Rectal smooth muscle tissue (tissue), 1 donor: ENCODE data around the gene CNTN4.
"Not testable (repeated sequence)": the region's sequence is repeated elsewhere in the genome, so short reads cannot be mapped to it uniquely, and the experiment has no call there.

Experiments used
- H3K27ac ChIP-seq: one replicate; pipeline ENCODE4 v1.7.0; 2013; ENCODE audit warnings: low read depth, low read length, inconsistent platforms
- H3K27me3 ChIP-seq: one replicate; pipeline ENCODE4 v1.7.0; 2013; ENCODE audit warnings: low read length; ENCODE audit not compliant: control insufficient read depth, insufficient read depth
- H3K36me3 ChIP-seq: one replicate; pipeline ENCODE4 v1.7.0; 2013; ENCODE audit warnings: low read length; ENCODE audit not compliant: control insufficient read depth, insufficient read depth
- H3K4me1 ChIP-seq: one replicate; pipeline ENCODE4 v1.7.0; 2013; ENCODE audit warnings: low read length; ENCODE audit not compliant: control insufficient read depth, insufficient read depth
- H3K4me3 ChIP-seq: one replicate; pipeline ENCODE4 v1.7.0; 2013; ENCODE audit warnings: low read length
- H3K9ac ChIP-seq: one replicate; pipeline ENCODE4 v1.7.0; 2013; ENCODE audit warnings: low read length

CNTN4 gene

GRCh38 chr3:2772803-2773202, 674.1 kb downstream of the CNTN4 start:
- no peaks in the 10 kb centered on the region for H3K36me3 ChIP-seq
- no peak overlapping the region for H3K4me3 ChIP-seq
- no peak overlapping the region for H3K9ac ChIP-seq
- H3K27me3 ChIP-seq: no peaks in the 10 kb centered on the region
- H3K27ac ChIP-seq: no peak overlapping the region
- H3K4me1 ChIP-seq: no peaks in the 10 kb centered on the region

- Histone ChIP-seq H3K4me3 (no peak overlapping the region), H3K27me3 (no peaks in the 10 kb centered on the region), H3K36me3 (no peaks in the 10 kb centered on the region), H3K9ac (no peak overlapping the region), H3K27ac (no peak overlapping the region), H3K4me1 (no peaks in the 10 kb centered on the region)
Measured at GRCh38 chr3:2774481-2775249, 676.0 kb downstream of the CNTN4 start.

GRCh38 chr3:2783261-2783660, 684.6 kb downstream of the CNTN4 start:
- no peaks in the 10 kb centered on the region for H3K36me3 ChIP-seq
- H3K9ac ChIP-seq: no peak overlapping the region
- no peaks in the 10 kb centered on the region for H3K27me3 ChIP-seq
- no peak overlapping the region for H3K4me3 ChIP-seq
- H3K27ac ChIP-seq: no peak overlapping the region
- H3K4me1 ChIP-seq: no peaks in the 10 kb centered on the region

- H3K4me3 ChIP-seq: no peak overlapping the region
- H3K27ac ChIP-seq: no peak overlapping the region
- H3K9ac ChIP-seq: no peak overlapping the region
- H3K36me3 ChIP-seq: no peaks in the 10 kb centered on the region
- no peaks in the 10 kb centered on the region for H3K27me3 ChIP-seq
- no peaks in the 10 kb centered on the region for H3K4me1 ChIP-seq
Measured at GRCh38 chr3:2784627-2785026, 686.0 kb downstream of the CNTN4 start.

GRCh38 chr3:2790266-2790815, 691.7 kb downstream of the CNTN4 start:
- H3K36me3 ChIP-seq: no peaks in the 10 kb centered on the region
- no peaks in the 10 kb centered on the region for H3K4me1 ChIP-seq
- H3K9ac ChIP-seq: no peak overlapping the region
- H3K27me3 ChIP-seq: no peaks in the 10 kb centered on the region
- H3K27ac ChIP-seq: no peak overlapping the region
- H3K4me3 ChIP-seq: no peak overlapping the region

GRCh38 chr3:2792432-2792831, 693.8 kb downstream of the CNTN4 start:
- Histone ChIP-seq H3K9ac (no peak overlapping the region), H3K4me1 (no peaks in the 10 kb centered on the region), H3K27me3 (no peaks in the 10 kb centered on the region), H3K27ac (no peak overlapping the region), H3K36me3 (no peaks in the 10 kb centered on the region), H3K4me3 (no peak overlapping the region)

- no peak overlapping the region for H3K4me3 ChIP-seq
- H3K27ac ChIP-seq: no peak overlapping the region
- H3K9ac ChIP-seq: no peak overlapping the region
- H3K36me3 ChIP-seq: no peaks in the 10 kb centered on the region
- no peaks in the 10 kb centered on the region for H3K27me3 ChIP-seq
- no peaks in the 10 kb centered on the region for H3K4me1 ChIP-seq
Measured at GRCh38 chr3:2793987-2794386, 695.3 kb downstream of the CNTN4 start.

GRCh38 chr3:2802429-2802828, 703.8 kb downstream of the CNTN4 start:
- Histone ChIP-seq H3K4me3 (no peak overlapping the region), H3K9ac (no peak overlapping the region), H3K27ac (no peak overlapping the region), H3K36me3 (no peaks in the 10 kb centered on the region), H3K4me1 (no peaks in the 10 kb centered on the region), H3K27me3 (no peaks in the 10 kb centered on the region)

GRCh38 chr3:2807514-2807913, 708.8 kb downstream of the CNTN4 start:
- Histone ChIP-seq H3K27ac (no peak overlapping the region), H3K4me3 (no peak overlapping the region), H3K4me1 (no peaks in the 10 kb centered on the region), H3K9ac (no peak overlapping the region), H3K36me3 (no peaks in the 10 kb centered on the region), H3K27me3 (no peaks in the 10 kb centered on the region)

- H3K4me3 ChIP-seq: no peak overlapping the region
- no peak overlapping the region for H3K27ac ChIP-seq
- no peaks in the 10 kb centered on the region for H3K27me3 ChIP-seq
- H3K36me3 ChIP-seq: no peaks in the 10 kb centered on the region
- H3K4me1 ChIP-seq: no peaks in the 10 kb centered on the region
- no peak overlapping the region for H3K9ac ChIP-seq
Measured at GRCh38 chr3:2810723-2811122, 712.1 kb downstream of the CNTN4 start.

GRCh38 chr3:2819571-2819970, 720.9 kb downstream of the CNTN4 start:
- H3K9ac ChIP-seq: no peak overlapping the region
- H3K27ac ChIP-seq: no peak overlapping the region
- no peaks in the 10 kb centered on the region for H3K4me1 ChIP-seq
- no peaks in the 10 kb centered on the region for H3K36me3 ChIP-seq
- no peaks in the 10 kb centered on the region for H3K27me3 ChIP-seq
- H3K4me3 ChIP-seq: no peak overlapping the region

GRCh38 chr3:2820982-2821381, 722.3 kb downstream of the CNTN4 start:
- not testable (repeated sequence) for H3K36me3 ChIP-seq, H3K27me3 ChIP-seq, H3K4me1 ChIP-seq, H3K9ac ChIP-seq, H3K4me3 ChIP-seq, H3K27ac ChIP-seq

- Histone ChIP-seq H3K27me3 (no peaks in the 10 kb centered on the region), H3K4me3 (no peak overlapping the region), H3K36me3 (no peaks in the 10 kb centered on the region), H3K27ac (no peak overlapping the region), H3K4me1 (no peaks in the 10 kb centered on the region), H3K9ac (no peak overlapping the region)
Measured at GRCh38 chr3:2822611-2823010, 723.9 kb downstream of the CNTN4 start.
